Measurements from ENCODE around the gene AFMID. TPM values are rescaled to one million over a fixed set of nuclear protein-coding genes. Genes with fewer than 3 reads are reported as not detected.
"Not testable (repeated sequence)": the region's sequence is repeated elsewhere in the genome, so short reads cannot be mapped to it uniquely, and the experiment has no call there.

The AFMID gene
- total RNA-seq, 1 donor from 2014 or later: 38.6 TPM

GRCh38 chr17:78232859-78233173, 45.7 kb downstream of the AFMID start:
- Histone ChIP-seq H3K4me3 (no peak overlapping the region), H3K27me3 (ENCODE audit: low read depth) (peaks cover 33% of the 10 kb centered on the region), H3K27ac (no peak overlapping the region), H3K36me3 (no peaks in the 10 kb centered on the region), H3K4me1 (peaks cover 7% of the 10 kb centered on the region), H3K9me3 (no peaks in the 10 kb centered on the region)
- ATAC-seq: no peak
- TF ChIP-seq CTCF (IDR thresholded peaks at IDR 0.05): no peak
- no peak for DNase-seq
- intact Hi-C loops (cut with DNase I): no loop called here

GRCh38 chr17:78233678-78234077, 46.5 kb downstream of the AFMID start:
- TF ChIP-seq CTCF (IDR thresholded peaks at IDR 0.05): no peak
- DNase-seq: no peak
- H3K27ac ChIP-seq: no peak overlapping the region
- intact Hi-C loops (cut with DNase I): no loop called here
- ATAC-seq: no peak
- peaks cover 33% of the 10 kb centered on the region for H3K27me3 ChIP-seq (ENCODE audit: low read depth)
- H3K4me1 ChIP-seq: peaks cover 7% of the 10 kb centered on the region
- H3K36me3 ChIP-seq: no peaks in the 10 kb centered on the region
- no peaks in the 10 kb centered on the region for H3K9me3 ChIP-seq
- H3K4me3 ChIP-seq: no peak overlapping the region

- peaks cover 33% of the 10 kb centered on the region for H3K27me3 ChIP-seq (ENCODE audit: low read depth)
- no peak overlapping the region for H3K27ac ChIP-seq
- H3K4me3 ChIP-seq: no peak overlapping the region
- ATAC-seq (no peak), DNase-seq (no peak)
- H3K9me3 ChIP-seq: no peaks in the 10 kb centered on the region
- H3K36me3 ChIP-seq: no peaks in the 10 kb centered on the region
- peaks cover 7% of the 10 kb centered on the region for H3K4me1 ChIP-seq
- intact Hi-C loops (cut with DNase I): no loop called here
- TF ChIP-seq CTCF (IDR thresholded peaks at IDR 0.05): no peak
These were observed 47.2 kb downstream of the AFMID start for GRCh38 chr17:78234261-78234865.

- H3K27ac ChIP-seq; ATAC-seq; intact Hi-C loops (cut with DNase I): not testable (repeated sequence)
These were observed 47.9 kb downstream of the AFMID start for GRCh38 chr17:78235022-78235421.

GRCh38 chr17:78235885-78236284, 48.7 kb downstream of the AFMID start:
- no peaks in the 10 kb centered on the region for H3K36me3 ChIP-seq
- no peak for TF ChIP-seq CTCF (IDR thresholded peaks at IDR 0.05)
- intact Hi-C loops (cut with DNase I): no loop called here
- H3K4me1 ChIP-seq: peaks cover 7% of the 10 kb centered on the region
- no peak overlapping the region for H3K4me3 ChIP-seq
- no peak overlapping the region for H3K27ac ChIP-seq
- no peak for ATAC-seq
- no peak for DNase-seq
- H3K27me3 ChIP-seq (ENCODE audit: low read depth): peaks cover 27% of the 10 kb centered on the region
- no peaks in the 10 kb centered on the region for H3K9me3 ChIP-seq

More at GRCh38 chr17:78235022-78235421, 47.9 kb downstream of the AFMID start:
- DNase-seq, H3K4me1 ChIP-seq, H3K9me3 ChIP-seq, H3K4me3 ChIP-seq, H3K36me3 ChIP-seq: not testable (repeated sequence)
- peaks cover 33% of the 10 kb centered on the region for H3K27me3 ChIP-seq (ENCODE audit: low read depth)

- ATAC-seq: no peak
- H3K36me3 ChIP-seq: no peaks in the 10 kb centered on the region
- H3K4me1 ChIP-seq: peaks cover 7% of the 10 kb centered on the region
- no peak overlapping the region for H3K27ac ChIP-seq
- DNase-seq: no peak
- intact Hi-C loops (cut with DNase I): no loop called here
- peaks cover 21% of the 10 kb centered on the region for H3K27me3 ChIP-seq (ENCODE audit: low read depth)
- no peaks in the 10 kb centered on the region for H3K9me3 ChIP-seq
- no peak for TF ChIP-seq CTCF (IDR thresholded peaks at IDR 0.05)
- no peak overlapping the region for H3K4me3 ChIP-seq
These were observed 49.4 kb downstream of the AFMID start for GRCh38 chr17:78236362-78237127.

All from lower lobe of right lung (tissue), 2 donors.